NCI-H1048 (cell line): ENCODE data around the gene CNST.
"Not testable (repeated sequence)": the region's sequence is repeated elsewhere in the genome, so short reads cannot be mapped to it uniquely, and the experiment has no call there.

Experiments
- DNase-seq: peaks from one replicate; lab custom pipeline; 2025; lab: John Stamatoyannopoulos, UW

The CNST gene

DNA sequence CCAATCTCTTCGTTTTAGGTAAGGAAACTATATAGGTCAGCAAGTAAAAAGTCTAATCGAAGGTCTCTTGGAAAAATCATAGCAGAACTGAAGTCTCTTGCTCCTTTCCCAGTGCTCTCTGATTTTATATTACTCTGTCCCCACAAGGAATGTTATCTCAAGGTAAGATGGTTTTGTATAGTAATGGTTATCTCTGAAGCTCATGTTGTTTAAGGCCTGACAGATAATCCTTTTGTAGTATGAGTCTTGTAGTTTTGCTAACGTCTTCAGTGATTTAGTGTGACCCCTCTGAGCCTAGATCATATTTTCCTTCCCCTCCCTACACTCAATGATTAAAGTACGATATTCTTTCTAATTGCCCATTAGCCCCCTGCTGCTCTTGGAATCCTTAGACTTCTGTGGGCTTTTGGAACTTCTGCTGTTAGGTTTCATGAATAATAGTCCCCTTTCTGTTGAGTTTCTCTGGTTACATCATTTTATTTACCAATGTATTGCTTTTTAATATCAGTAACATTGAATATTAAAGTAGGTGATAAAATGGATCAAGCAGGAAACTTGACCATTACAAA lies 52.1 kb downstream of the CNST start:
- no peak for DNase-seq

DNA sequence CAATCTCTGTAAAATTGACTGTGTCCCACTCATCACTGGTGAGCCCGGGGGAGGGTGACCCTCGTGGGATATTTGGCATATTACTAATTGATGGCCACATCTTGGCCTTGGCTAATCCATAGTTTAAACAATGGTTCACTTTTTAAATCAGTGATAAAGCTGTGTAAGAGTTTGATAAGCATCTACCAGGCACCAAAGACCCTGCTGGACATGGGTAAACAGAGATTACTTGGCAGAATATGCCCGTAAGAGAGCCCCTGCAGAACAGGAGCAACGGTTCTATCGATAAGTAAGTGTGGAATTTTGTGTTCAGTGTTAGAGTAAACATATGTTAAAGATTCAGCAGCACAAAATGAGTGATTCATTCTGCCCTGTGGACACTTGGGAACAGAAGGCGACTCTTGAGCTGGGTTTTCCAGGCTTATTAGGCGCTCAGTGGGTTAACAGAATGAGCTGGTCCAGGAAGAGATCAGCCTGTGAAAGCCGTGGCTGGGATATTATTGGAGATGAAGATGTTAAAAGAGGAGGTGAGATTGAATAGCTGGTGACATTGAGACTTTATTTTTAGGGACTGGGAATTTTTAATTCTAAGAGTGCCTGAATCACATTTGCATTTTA lies 55.9 kb downstream of the CNST start:
- no peak for DNase-seq

DNA sequence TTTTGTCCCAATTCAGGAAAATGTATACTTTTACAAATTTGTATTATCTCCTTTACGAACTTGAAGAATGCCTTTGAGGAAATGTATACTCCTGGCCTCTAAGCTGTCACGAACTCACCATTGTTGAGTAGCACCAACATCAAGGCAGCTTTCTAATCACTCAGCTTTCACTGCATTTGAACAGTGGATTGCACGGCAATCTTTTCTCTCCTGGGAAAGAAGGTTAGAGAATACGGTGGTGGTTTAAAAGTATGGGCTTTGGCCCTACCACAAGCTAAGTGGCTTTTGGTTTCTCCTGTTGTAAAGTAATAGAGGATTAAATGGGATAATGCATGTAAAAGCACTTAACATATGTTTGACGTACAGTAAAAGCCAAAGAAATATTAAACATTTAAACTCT lies 57.8 kb downstream of the CNST start:
- no peak for DNase-seq

DNA sequence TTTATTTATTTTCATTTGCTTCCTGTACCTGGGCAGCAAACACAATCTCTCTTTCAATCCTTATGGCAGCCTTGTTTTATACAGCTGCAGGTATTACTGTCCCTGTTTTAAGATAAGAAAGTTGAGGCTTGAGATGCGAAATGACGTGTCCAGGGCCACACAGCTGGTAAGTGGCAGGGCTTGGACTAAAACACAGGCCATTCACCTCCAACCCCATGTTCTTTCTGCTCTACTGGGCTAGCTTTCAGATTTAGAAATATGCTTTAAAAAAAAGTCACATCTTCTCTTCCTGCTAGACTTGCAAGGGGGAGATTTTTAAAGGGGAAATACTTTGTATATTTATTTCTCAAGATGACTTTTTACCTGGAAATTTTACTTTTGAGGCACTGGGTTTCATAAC lies 62.8 kb downstream of the CNST start:
- no peak for DNase-seq

DNA sequence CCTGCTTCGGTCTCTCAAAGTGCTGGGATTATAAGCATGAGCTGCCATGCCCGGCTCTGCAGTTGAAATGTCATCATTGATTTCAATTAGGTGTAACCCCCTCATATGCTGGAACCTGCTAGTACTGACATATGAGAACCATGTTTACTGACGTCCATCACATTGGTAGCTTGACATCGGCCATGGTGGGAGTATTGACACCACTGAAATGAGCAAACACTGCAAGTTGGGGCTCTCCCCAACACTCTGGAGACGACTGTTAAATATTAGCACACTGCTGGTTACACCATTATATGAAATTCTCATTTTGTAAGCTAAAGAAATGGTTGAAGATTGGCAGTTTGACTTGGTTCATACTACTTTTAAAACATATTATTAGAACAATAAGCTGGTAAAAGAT lies 63.7 kb downstream of the CNST start:
- no peak for DNase-seq

DNA sequence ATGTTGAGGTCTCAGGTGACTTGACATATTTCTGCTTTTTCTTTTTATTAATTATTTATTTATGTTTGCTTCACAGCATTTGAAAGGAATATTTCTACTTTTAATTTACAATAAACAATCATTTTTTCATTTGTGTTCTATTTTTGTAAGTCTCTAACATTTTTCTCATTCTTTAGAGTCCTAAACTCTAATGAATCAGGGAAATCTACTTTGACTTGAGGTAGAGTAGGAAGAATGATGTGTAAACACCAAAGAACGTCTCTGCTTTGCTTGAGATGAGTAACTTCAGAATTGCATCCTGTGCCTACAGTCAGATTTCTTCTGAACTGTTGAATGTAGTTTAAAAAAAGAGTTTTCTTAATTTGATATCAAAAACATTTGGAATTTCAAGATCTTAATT lies 65.2 kb downstream of the CNST start:
- no peak for DNase-seq

DNA sequence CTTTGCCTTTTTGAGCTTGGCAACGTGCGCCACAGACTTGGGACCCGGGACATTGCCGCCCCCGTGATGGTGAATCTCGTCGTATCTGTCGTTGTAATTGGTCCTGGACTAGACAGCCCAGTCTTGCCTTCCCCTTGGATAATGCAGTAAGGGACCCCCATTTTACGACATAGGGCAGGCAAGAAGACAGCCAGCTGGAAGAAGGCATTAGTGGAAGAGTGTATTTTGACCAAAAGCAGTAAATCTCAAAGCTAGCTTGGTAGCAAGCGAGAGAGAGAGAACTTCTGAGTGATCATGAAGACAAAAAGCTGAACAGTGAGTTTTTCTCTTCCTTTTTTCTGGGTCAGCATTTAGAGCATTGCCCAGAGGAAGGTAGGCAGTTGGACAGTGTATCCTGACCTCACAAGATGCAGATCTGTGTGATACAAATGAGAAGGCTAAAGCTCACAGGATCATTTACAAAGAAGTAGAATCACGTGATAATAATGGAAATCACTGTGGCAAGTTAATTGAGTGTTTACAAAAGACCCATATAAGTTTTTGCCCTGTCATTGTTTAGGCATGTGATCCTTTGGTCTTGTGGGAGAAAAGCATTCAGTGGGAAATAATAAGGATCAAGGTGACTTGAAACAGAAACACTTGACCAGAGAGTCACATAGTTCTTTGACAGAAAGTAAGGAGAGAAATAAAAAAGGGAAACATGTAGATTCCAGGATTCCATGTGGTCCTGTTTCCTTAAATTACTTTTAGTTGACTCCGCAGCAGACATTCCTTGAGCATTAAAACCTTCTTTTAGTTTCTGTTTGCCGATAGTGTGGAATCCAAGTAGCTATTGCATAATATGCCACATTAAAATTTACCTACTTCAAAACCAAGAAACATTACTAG lies 66.3 kb downstream of the CNST start:
- DNase-seq, result no peak

DNA sequence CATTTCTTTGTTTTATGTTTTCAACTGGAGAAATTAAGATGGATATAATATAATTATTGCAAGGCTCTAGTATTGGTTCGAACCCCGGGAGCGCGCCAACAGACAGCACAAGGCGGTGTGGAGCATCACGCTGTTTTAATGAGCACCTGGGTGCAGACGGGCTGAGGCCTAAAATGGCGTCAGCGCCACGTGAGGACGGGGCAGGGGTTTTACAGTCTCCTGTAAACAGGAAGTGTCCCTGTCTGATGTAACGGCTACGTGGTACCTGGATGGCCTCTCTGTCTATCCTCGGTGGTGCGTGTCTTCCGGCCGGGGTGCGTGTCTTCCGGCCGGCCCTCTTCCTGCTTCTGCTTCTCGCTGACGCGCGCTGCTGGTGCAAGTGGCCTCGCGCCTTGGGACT lies 68.4 kb downstream of the CNST start:
- not testable (repeated sequence) for DNase-seq

DNA sequence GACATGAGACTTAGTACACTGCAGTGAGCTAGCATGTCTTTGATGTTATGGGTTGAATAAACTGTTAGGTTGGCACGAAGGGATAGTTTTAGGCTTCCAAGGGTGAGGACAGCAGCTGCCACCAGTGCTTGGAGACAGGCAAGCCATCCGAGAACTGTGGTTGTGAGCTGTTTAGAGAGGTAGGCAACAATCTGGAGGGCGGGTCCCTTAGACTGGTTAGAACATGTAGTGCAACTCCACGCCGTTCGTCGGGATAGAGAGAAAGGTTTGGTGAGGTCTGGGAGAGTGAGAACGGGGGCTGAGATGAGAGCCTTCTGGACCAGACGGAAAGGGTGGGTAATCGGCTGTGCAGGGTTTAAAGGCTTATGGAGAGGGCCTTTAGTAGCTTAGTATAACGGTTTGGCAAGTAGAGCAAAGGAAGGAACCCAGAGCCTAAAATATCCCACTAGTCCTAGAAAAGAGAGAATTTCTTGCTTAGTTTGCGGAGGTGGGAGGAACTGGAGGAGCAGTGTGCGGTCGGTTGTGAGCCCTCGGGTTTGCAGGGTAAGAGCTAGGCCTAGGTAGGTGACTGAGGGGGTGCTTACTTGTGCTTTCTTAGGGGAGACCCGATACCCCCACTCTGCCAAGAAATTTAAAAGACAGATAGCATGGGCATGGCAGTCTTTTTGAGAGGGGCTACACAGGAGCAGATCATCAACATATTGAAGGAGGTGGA lies 72.8 kb downstream of the CNST start:
- DNase-seq, result no peak

DNA sequence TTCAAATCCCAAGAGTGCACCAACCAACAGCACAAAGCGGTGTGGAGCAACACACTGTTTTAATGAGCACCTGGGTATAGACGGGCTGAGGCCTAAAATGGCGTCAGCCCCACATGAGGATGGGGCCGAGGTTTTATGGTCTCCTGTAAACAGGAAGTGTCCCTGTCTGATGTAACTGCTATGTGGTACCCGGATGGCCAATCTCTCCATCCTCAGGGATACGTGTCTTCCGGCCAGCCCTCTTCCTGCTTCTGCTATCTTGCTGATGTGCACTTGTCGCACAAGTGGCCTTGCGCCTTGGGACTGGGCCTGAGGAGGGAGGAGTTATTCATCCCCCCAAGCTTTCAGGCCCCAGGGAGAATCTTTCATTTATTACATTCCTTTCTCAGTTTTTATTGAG lies 73.5 kb downstream of the CNST start:
- no peak for DNase-seq

DNA sequence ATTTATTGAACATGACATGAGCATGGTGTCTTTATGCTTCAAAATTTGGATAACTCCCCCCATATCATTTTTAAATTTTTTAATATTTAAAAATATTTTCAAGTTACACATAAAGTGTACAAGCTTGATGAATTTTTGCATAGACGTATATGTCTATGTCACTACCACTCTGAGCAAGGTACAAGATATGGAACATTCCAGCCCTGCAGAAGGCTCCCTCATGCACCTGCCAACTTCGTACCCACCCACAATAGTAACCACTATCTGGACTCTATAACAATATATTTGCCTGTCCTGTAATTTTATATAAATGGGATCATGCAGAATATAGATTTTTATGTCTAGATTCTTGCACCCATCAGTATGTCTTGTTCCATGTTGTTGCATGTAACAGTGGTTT lies 74.5 kb downstream of the CNST start:
- DNase-seq, result no peak

DNA sequence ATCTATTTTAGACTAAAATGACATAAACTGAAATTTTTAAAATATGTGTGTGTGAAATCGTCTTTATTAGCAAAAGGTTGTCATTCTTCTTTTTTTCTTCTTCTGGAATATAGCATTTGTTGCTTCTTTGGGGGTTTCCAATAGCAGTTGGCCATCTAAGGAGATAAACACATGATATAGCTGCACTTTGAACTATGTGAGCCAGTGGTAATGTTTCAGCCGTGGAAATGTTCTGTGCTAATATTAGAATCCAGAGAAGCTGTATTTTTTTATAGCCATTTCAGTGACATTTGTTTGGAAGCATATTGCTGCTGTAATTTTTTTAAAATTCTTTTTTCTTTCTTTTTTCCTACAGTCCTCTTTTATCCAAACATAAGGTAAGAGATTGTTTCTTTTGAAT lies 75.1 kb downstream of the CNST start:
- DNase-seq, result no peak

DNA sequence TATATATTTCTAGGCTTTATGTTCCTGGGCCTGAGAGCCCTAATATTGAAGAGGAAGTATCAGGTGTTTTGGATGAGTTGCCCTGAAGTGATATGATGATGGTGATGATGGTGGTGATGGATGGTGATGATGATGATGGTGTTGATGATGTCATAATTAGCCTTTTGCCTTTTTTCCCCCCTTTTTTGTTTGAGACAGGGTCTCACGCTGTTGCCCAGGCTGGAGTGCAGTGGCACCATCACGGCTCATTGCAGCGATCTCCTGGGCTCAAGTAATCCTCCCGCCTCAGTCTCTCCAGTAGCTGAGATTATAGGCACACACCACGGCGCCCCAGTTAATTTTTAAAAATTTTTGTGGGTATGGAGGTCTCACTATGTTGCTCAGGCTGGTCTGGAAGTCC lies 76.5 kb downstream of the CNST start:
- DNase-seq, result no peak

DNA sequence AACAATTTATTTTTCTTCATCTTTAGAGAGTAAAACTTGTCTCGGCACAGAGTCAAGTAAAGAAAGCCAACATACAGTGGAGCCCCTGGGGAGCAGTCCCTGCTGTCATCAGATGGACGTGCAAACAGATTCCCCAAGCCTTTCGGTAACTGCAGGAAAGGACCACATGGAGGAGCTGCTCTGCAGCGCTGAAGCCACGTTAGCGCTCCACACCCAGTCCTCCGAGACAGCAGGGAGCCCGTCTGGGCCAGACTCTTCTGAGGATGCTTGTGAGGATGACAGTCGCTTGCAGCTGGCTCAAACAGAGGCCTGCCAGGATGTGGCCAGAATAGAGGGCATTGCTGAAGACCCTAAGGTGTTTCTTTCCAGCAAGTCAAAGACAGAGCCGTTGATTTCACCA lies 80.9 kb downstream of the CNST start:
- DNase-seq, result no peak

DNA sequence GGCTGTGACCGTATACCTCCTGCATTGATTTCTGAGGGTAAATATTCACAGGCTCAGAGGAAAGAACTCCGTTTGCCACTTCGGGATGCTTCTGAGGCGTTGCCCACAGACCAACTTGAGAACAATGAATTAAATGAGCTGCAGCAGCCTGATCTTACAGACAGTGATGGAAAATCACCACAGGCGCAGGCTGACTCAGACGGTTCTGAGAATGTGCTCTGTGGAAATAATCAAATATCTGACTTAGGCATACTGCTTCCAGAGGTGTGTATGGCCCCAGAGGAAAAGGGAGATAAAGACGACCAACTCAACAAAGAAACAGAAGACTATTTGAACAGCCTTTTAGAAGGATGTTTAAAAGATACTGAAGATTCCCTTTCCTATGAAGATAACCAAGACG lies 81.3 kb downstream of the CNST start:
- no peak for DNase-seq

DNA sequence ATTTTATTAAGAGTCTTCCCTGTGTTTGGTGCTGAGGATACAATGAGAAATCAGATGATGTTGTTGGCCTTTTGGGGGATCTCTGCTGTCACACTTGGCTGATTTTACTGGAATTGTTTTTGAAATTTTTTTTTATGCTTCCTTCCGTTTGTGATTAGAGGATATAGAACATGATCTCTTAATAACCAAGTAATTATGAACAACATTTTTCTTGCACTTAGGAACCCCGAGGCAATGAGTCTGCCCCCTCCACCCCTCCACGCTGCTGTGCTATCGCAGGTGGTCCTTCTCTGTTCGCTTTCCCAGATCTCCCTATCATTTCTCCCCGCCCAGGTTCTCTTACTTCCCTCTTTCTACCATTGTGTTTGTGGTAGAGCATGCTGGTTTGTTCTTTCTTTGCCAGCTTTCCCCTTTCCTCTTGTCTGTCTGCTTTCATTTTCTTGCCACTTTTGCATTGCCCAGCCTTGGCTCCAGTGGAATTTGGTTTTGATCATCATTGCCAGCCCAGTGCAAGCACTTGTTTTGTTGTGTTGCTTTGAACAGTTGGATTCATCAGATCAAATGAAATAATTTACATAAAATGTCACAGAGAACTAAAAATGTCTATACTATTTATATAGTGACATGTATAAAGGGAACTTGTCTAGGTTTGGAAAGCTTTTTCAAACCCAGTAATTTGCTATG lies 84.9 kb downstream of the CNST start:
- no peak for DNase-seq

DNA sequence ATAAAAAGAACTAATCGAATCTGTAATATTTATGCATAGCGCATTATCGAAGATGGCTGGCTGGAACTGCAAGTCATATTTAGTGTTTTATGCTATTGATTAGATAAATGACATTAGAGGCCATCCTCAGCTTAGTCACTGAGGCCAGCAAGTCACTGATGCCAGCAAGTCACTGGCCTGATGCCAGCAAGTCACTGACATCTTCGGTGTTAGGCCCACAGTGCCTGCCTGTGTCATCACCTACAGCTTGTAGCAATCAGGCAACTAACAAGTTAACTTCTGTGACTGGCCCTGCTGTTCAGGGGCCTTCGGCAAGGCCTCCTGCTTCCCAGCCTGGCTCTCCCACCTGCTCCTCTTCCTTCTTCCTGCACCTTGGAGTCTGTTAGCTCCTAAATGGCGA lies 92.3 kb downstream of the CNST start:
- no peak for DNase-seq

DNA sequence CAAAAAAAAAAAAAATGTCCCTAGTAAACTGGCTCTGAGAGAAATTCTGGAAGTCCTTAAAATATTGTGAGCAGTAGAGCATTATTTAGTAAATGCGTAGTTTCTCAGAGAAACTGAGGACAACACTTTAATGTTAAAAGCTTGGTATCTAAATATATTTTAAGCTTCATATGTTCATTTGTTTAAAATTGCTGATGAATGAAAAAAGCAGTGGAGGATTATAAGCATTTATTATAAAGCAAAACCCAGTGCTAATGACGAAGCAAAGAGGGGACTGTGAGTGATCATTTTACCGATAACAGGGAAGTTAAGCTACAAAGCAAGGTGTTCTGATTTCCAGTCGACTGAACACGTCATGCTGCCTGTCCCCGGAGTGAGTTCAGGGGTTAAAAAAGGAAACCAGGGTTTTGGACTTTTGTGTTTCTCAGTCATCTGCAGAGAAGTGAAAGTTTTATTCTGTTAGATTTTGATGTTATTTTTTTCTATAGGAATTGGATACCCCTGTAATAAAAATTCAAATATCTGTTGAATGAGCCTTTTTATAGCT lies 93.4 kb downstream of the CNST start:
- no peak for DNase-seq

DNA sequence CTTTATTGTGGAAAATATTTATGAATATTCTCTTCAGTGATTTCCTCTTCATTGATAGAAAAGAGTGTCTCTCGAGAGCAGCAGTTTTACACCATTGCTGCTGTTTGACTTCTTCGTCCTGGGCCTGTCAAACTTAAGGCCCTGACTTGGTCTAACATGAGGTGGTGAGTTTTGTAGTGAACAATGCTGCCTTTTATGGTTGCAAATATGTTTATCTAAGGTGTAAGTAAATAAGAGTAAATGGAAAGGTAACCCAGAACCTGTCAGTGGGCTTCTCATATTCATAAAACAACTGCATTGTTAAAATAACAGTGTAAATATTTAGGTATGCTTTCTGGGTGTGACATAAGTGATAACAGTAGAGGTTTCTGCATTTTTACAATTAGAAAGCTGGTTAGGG lies 95.2 kb downstream of the CNST start:
- DNase-seq, result no peak

DNA sequence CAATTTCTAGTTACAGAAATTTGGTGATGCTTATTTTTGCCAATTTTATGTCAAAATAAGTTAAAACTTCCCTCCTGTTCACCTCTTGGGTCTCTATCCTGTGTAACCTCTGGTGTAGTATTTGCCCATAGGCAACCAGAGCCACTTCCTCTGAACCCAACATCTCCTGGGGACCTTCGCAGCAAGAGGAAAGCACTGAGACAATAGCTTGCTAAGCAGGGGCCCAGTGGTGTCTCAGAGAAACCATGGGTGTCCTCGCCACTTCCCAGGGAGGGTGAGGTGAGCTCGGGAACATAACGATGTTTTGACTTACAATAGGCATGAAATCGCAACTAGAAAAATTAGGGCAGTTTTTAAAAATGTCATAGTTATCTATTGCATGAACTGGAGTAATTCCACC lies 101.5 kb downstream of the CNST start:
- no peak for DNase-seq

DNA sequence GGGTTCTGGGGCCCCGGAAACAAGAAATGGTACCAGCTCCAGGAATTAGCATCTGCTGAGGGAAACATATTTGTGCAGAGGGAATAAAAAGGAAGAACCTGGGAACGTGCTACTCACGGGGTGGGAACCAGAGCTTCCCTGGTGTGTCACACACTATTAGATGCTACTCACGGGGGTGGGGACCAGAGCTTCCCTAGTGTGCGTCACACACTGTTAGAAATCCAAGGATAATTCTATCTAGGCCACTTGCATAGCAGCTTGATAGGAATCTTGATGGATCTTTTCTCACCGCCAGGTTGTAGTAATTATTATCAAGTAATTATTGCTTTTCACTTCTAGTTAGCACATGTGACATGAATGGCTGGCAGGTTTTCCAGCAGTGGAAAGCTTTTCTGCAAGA lies 103.4 kb downstream of the CNST start:
- DNase-seq, result no peak

DNA sequence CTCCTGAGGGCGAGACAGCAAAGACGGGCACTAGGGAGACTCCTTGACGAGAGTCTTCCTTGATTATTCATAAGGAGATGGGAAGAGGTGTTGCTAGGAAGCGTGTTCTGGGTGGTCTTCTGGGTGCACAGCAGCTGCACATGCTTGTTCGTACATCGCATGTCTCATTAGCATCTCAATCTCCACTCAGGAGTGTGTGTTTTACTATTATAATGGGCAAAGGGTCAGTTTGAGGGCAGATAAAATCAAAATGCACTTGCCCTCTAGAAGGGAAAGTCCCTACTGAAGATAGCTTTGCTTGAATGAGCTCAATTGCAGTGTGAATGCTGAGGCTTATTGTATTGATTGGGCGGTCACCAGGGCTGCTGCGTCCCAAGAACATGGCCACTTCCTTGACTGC lies 107.8 kb downstream of the CNST start:
- DNase-seq, result no peak
